ENCODE results near the gene PILRB. TPM values are rescaled to one million over a fixed set of nuclear protein-coding genes. Genes with fewer than 3 reads are reported as not detected.
A peak's percentile ranks its signal among the peaks of the same experiment; 100 is the strongest.

Gene PILRB
- total and polyA plus RNA-seq, 8 donors = 14.7 to 218 (median 23.2) TPM

- Histone ChIP-seq H3K4me1 (no peaks in the 10 kb centered on the region), H3K9me3 (no peaks in the 10 kb centered on the region), H3K27me3 (no peaks in the 10 kb centered on the region), H3K36me3 (no peaks in the 10 kb centered on the region), H3K27ac (no peak overlapping the region), H3K4me3 (no peak overlapping the region)
- FAIRE-seq (no peak), DNase-seq (no peak), ATAC-seq (no peak)
- intact Hi-C loops (cut with DNase I) = no loop called here
- 76 to 82% methylated on average over 4 of the region's 4 CpGs for WGBS, 2 donors
- TF ChIP-seq, protein P1, sequence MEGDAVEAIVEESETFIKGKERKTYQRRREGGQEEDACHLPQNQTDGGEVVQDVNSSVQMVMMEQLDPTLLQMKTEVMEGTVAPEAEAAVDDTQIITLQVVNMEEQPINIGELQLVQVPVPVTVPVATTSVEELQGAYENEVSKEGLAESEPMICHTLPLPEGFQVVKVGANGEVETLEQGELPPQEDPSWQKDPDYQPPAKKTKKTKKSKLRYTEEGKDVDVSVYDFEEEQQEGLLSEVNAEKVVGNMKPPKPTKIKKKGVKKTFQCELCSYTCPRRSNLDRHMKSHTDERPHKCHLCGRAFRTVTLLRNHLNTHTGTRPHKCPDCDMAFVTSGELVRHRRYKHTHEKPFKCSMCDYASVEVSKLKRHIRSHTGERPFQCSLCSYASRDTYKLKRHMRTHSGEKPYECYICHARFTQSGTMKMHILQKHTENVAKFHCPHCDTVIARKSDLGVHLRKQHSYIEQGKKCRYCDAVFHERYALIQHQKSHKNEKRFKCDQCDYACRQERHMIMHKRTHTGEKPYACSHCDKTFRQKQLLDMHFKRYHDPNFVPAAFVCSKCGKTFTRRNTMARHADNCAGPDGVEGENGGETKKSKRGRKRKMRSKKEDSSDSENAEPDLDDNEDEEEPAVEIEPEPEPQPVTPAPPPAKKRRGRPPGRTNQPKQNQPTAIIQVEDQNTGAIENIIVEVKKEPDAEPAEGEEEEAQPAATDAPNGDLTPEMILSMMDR (IDR thresholded peaks at IDR 0.05) = no peak
Observed at GRCh38 chr7:100393233-100393905, 35.5 kb downstream of the PILRB start.

- Histone ChIP-seq H3K27ac (no peak overlapping the region), H3K27me3 (no peaks in the 10 kb centered on the region), H3K9me3 (no peaks in the 10 kb centered on the region), H3K4me3 (no peak overlapping the region), H3K36me3 (no peaks in the 10 kb centered on the region), H3K4me1 (no peaks in the 10 kb centered on the region)
- intact Hi-C loops (cut with DNase I) = no loop called here
- DNase-seq (no peak), FAIRE-seq (no peak), ATAC-seq (peak in 1 of 4 donors; percentile 26)
- TF ChIP-seq, protein P1 (IDR thresholded peaks at IDR 0.05) = no peak
- 67 to 69% methylated on average over 2 of the region's 2 CpGs for WGBS, 2 donors
Observed at GRCh38 chr7:100394077-100394476, 36.2 kb downstream of the PILRB start.

DNA sequence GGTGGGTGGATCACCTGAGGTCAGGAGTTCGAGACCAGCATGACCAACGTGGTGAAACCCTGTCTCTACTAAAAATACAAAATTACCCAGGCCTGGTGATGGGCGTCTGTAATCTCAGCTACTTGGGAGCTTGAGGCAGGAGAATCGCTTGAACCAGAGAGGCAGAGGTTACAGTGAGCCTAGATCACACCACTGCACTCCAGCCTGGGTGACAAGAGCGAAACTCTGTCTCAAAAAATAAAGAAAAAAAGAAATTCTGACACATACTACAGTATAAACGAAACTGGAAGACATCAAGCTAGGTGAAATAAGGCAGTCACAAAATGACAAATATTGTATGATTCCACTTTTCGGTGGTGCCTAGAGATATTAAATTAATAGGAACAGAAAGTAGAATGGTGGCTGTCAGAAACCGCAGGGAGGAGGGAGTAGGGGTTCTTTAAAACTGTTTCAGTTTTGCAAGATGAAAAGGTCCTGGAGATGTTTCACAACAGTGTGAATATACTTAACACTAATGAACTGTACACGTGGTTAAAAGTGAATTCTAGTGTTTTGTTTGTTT, 38.6 kb downstream of the PILRB start:
- FAIRE-seq = no peak
- 67 to 73% methylated on average over 9 of the region's 9 CpGs for WGBS, 2 donors

GRCh38 chr7:100397315-100398081, 39.6 kb downstream of the PILRB start:
- intact Hi-C loops (cut with DNase I) = no loop called here
- no peaks in the 10 kb centered on the region for H3K27me3 ChIP-seq
- TF ChIP-seq, protein P1 (IDR thresholded peaks at IDR 0.05) = no peak
- H3K4me1 ChIP-seq = no peaks in the 10 kb centered on the region
- ATAC-seq = no peak
- H3K36me3 ChIP-seq = no peaks in the 10 kb centered on the region
- no peak for DNase-seq
- no peak overlapping the region for H3K4me3 ChIP-seq
- 71 to 73% methylated on average over 10 to 13 of the region's 13 CpGs for WGBS, 2 donors
- no peak overlapping the region for H3K27ac ChIP-seq
- FAIRE-seq = no peak
- no peaks in the 10 kb centered on the region for H3K9me3 ChIP-seq

More for the DNA sequence above, 38.6 kb downstream of the PILRB start:
- Histone ChIP-seq H3K4me3 (no peak overlapping the region), H3K9me3 (no peaks in the 10 kb centered on the region), H3K27ac (no peak overlapping the region), H3K27me3 (no peaks in the 10 kb centered on the region), H3K4me1 (no peaks in the 10 kb centered on the region), H3K36me3 (no peaks in the 10 kb centered on the region)
- TF ChIP-seq, protein P1 (IDR thresholded peaks at IDR 0.05) = no peak
- intact Hi-C loops (cut with DNase I) = no loop called here
- peak in 2 of 4 donors; percentile 66 for ATAC-seq
- no peak for DNase-seq
